GM18507 (cell line): Measurements from ENCODE around the gene IGFN1.

Experiments used
- DNase-seq: peaks from one replicate; pipeline ENCODE4 v3.0.0; 2011; ENCODE audit warnings: low read depth; ENCODE audit not compliant: insufficient read length; ENCODE audit errors: extremely low spot score
- FAIRE-seq: peaks from 2 replicates; lab custom pipeline; 2011; peaks lifted over from hg19 to GRCh38; lab: Jason Lieb, UNC

IGFN1 gene

DNA sequence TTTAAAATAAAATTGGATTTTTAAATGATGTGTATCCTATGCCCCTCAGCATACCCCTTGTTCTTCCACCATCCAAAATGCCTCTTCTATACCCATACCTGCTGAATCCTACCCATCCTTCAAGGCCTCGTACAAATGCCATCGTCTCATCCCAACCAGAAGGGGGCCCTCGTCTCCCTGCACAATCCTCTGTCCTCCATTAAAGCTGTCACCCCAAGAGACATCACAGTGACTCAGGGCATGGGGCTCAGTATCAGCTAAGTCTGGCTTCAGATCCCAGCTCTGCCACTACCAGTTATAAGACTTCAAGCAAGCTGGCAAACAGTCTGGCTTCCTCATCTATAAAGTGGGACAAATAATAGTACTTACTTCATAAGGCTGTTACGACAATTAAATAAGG lies 23.8 kb downstream of the IGFN1 start:
- no peak for DNase-seq

DNA sequence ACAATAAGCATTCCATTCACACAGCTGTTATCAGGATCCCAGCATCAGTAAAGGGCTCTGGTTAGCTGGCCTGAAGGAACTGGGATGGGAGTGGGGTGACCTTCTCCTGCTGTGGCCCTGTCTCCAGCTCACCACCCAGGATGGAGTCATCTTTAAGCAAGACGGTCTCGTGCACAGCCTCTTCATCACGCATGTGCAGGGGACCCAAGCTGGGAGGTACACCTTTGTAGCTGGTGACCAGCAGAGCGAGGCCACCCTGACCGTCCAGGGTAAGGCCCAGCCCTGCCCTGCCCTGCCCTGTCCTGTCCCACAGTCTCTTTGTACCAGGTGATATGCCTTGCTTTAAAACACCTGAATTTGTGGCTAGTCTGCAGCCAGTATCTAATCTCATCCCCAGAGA lies 24.3 kb downstream of the IGFN1 start:
- FAIRE-seq (no peak), DNase-seq (no peak)

More for the DNA sequence above, 23.8 kb downstream of the IGFN1 start:
- no peak for FAIRE-seq

DNA sequence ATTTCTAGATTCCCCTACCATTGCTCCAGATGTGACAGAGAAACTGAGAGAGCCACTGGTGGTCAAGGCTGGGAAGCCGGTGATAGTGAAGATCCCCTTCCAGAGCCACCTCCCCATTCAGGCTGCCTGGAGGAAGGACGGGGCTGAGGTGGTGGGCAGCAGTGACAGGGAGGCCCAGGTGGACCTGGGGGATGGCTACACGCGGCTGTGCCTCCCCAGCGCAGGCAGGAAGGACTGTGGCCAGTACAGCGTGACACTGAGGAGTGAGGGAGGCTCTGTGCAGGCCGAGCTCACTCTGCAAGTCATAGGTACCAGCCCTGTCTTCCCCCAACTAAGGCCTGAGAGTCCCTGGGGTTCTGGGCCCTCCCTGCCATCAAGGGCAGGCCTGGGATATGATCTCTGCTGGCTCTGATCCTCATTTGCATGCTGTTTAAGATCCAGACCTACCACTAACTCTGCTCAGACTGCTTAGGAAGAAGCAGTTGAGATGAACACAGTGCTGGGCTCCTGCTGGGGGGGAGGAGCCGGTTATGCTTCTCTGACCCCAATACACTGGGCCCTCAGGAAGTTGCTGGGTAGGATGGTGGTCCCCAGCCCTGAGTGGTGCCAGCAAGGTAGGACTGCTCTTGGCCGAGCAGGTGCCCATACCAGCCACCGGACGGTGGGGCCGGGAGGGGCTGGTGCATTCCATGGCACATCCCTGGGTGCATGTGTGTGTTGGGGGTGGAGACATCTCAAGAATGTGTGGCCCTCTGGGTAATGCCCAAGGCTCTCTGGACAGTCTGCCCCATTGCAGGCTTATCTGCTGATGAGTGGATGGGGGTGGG lies 25.1 kb downstream of the IGFN1 start:
- DNase-seq (no peak), FAIRE-seq (no peak)

DNA sequence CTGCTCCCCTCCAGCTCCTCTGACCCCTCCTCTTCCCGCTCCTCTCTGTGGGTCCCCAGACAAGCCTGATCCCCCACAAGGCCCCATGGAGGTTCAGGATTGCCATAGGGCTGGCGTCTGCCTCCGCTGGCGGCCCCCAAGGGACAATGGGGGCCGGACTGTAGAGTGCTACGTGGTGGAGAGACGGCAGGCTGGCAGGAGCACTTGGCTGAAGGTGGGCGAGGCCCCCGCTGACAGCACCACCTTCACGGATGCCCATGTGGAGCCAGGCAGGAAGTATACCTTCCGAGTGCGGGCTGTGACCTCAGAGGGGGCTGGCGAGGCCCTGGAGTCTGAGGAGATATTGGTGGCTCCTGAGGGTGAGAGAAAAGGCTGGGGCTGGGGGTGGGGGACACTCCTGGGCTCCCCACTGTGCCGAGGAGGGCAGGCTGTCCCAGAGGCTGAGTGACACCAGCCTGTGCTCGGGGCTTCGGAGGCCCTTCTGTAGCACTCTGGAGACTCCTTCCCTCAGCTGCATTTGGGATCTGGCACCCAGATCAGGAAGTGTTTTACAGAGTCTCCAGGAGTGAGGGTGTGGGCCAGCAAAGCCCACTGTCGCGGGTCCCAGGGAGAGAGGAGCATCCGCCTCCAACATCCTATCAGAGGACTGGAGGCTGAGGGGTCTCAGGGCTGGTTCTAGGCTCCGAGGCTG lies 25.9 kb downstream of the IGFN1 start:
- FAIRE-seq = no peak
- DNase-seq = no peak

DNA sequence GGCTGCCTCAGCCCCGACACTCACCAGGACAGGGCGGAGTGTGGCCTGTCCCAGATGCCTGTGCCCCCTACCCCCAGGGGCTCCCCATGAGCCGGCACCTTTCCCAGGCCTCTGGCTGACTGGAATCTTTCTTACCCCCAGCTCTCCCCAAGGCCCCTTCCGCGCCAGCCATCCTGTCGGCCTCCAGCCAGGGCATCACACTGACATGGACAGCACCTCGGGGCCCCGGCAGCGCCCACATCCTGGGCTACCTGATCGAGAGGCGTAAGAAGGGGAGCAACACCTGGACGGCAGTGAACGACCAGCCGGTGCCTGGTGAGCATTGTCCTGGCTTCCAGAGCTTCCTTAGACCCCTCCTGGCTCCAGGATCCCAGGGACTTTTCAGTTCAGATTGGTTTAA lies 26.5 kb downstream of the IGFN1 start:
- DNase-seq (no peak), FAIRE-seq (no peak)

DNA sequence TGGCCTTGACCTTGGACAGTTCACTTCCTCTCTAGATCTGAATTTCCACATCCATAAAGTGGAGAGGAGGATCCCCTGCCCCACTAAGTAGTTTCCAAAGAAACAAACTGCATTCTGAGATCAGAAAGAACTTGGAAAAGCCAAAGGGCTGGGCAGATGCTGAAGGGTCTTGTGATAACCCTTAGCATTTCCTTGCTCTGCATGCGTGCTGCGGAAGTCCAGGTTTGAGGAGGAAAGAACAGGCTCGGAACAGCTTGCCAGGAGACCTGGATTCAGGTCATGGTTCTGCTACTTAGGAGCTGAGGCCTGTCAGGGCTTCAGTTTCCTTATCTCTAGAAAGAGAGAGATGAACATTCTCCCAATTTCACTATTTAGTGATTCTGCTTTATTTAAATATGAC lies 27.2 kb downstream of the IGFN1 start:
- no peak for FAIRE-seq
- no peak for DNase-seq

DNA sequence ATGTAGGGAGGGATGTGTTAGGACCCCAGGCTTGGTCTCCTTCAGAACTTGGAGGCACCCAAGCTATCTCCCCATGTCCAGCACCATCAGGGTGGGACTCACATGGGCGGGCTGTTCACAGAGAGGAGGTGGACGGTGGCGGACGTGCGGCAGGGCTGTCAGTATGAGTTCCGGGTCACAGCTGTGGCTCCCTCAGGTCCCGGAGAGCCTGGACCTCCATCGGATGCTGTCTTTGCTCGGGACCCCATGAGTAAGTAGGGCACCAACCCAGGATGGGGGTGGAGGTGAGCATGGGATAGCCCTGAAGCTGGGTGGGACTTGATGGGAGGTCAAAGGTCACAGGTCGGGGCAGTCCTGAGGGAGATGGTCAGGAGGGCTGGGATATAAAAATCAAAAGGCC lies 27.8 kb downstream of the IGFN1 start:
- FAIRE-seq = no peak
- DNase-seq = no peak

DNA sequence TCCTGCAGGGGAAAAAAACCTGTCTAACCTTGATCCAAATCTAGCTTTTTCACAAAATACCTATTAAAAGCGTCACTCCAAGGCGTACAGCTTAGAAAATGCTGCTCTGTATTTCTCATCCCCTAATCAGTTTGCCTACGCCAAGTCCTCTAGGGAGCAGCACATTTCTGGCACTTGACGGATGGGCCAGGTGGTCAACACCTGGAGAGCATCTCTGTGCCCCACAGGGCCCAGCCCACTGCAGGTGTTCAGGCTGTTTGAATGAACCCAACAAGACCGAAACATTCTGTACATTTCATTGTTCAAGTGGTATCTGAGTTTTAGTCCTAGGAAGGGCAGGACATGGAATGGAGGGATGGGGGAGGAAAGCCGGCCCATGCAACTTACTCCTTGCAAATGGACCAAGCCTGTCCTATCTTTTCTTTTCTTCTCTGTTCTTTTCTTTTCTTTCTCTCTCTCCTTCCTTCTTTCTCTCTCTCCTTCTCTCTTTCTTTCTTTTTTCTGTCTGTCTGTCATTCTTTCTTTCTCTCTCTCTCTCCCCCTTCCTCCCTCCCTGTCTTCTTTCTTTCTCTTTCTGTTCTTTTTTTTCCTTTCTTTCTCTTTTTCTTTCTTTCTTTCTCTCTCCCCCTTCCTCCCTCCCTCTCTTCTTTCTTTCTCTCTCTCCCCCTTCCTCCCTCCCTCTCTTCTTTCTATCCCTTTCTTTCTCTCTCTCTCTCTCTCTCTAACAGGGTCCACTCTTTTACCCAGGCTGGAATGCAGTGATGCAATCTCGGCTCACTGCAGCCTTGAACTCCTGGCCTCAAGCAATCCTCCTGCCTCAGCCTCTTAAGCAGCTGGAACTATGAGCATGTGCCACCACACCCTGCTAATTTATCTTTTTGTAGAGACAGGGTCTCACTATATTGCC lies 29.1 kb downstream of the IGFN1 start:
- no peak for FAIRE-seq
- DNase-seq = no peak

DNA sequence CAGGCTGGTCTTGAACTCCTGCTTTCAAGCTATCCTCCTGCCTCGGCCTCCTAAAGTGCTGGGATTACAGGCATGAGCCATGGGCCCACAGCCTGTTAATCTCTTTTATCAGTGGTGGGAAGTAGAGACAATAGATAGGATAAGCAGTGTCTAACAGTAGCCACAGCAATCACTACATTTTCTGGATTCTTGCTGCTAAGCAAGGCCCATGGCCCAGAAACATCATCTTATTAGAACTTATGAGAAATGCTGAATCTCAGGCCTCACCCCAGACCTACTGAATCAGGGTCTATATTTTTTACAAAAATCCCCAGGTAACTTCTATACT lies 29.7 kb downstream of the IGFN1 start:
- no peak for DNase-seq
- no peak for FAIRE-seq

DNA sequence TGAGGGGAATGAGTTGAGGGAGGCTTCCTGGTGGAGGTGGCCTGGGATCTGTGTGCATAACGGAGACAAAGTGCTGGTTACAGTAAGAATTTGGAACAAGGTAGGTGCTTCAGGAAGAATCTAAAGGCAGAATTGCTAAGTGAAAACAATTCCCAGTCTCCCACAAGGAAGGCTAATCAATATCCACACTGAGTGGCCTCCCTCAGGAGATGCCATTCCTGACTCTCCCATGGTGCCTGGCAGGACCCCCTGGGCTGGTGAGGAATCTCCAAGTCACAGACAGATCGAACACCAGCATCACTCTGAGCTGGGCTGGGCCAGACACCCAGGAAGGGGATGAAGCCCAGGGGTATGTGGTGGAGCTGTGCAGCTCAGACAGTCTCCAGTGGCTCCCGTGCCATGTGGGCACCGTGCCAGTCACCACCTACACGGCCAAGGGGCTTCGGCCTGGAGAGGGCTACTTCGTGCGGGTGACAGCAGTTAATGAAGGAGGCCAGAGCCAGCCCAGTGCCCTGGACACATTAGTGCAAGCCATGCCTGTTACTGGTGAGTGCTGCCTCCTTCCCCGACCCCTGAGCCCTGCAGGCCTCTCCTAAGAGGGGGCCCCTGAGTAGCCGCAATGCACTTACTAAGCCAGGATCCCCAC lies 30.7 kb downstream of the IGFN1 start:
- no peak for DNase-seq
- no peak for FAIRE-seq

DNA sequence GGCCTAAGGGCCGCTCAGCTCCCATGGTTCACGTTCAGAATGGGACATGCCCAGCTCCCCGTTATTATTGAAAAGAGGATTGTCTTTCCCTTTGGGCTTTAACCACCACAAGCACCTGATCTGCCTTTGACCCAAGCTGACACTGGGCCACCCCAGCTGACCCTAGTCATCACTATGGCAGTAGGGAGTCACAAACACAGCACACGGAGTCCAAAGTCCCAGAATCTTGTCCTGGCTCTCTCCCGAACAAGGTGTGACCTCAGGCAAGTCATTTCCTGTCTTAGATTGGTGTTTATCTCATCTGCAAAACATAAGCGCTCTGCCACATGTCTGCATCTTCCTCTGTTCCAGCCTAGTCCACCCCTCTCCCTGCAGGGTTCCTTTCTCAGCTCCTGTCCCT lies 31.5 kb downstream of the IGFN1 start:
- DNase-seq = no peak
- no peak for FAIRE-seq

DNA sequence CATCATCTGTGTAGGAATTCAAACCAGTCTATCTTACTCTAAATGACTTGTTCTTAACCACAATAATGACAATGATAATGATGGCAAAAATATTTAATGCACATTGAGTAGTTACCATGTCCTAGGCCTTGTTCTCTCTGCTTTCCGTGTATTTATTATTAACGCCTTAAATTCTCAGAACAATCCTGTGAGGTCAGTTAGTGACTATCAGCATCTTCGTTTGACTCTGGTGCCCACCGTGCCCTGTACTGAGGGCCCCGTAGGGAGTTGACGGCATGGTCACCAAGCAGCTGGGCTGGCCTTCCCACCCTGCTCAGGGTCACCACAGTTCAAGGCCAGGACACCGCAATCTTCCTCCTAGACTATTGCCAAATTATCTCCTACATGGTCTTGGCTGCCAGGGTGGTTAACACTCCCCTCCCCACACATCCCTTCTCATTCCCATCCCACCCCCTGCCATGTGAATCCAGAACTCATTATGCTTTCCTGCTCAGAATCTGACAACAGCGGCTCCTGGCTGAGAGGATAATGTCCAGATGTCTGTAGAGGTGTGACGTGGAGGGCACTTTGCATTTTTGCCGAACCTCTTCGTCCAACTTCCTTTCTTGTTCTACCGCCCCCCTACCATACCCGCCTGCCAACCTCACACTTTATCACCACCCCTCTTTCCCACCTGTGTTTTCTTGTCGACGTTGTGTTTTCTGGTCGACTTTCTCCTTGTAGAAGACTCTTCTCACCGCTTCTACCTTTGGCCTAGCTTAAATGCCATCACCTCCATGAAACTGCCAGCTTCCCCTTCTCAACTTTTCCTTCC lies 33.4 kb downstream of the IGFN1 start:
- FAIRE-seq = no peak
- DNase-seq = no peak

DNA sequence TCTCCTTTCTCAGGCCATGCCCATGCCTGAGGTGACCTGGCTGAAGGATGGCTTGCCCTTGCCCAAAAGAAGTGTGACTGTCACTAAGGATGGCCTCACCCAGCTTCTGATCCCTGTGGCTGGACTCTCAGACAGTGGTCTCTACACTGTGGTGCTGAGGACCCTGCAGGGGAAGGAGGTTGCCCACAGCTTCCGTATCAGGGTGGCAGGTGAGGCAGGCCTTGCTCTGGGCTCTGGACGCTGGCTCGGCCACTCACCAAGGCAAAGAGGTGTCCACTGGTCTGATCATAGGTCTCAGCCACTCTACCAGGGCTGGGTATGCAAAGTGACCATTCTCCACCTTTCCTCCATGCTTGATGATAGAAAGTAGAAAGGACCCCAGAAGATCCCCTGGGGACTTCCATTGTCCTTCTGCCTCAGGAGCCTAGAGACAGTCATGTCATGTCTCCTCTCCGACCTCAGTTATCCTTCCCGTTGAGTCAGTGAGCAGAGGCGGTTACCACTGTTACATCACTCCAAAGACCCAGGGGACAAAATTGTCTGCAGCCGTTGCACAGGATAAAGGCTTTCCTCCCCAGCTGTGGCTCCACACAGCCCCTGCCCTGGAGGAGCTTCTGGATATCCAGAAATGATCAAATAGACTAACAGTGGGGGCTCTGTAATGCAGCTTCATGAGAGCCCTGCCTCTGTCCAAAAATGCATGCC lies 34.2 kb downstream of the IGFN1 start:
- FAIRE-seq = no peak
- no peak for DNase-seq

DNA sequence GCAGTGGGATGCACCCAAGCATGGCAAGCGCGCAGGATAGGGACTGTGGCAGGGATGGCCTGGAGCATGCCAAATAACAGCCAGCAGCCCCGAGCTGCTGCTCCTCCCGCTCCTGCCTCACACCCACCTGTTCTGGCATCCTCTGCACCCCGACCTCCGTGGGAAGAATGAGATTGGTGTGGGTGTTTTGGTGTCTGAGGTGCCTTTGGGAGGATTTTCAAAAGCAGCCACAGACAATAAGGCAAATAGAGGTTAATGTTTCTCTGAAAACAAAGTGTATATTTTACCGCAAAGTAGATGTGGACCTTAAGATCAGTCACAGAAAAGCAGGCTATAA lies 35.5 kb downstream of the IGFN1 start:
- DNase-seq (no peak), FAIRE-seq (no peak)

DNA sequence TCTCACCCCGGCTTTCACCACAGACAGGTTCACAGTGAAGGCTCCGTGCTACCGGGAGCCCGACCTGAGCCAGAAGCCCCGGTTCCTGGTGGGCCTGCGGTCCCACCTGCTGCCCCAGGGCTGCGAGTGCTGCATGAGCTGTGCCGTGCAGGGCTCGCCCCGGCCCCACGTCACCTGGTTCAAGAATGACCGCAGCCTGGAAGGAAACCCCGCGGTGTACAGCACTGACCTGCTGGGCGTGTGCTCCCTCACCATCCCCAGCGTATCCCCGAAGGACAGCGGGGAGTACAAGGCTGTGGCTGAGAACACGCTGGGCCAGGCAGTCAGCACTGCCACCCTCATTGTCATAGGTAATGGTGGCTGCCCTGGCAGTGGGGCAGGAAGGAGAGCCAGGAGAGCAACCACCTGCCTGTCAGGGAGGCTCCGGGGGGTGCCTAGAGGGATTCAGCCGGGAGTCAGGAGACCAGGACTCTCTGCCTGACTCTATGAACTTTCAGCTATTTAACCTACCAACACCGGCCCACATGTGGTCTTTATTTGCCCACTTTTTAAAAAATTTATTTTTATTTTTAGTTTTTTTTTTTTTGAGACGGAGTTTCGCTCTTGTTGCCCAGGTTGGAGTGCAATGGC lies 36.4 kb downstream of the IGFN1 start:
- FAIRE-seq = no peak
- no peak for DNase-seq

DNA sequence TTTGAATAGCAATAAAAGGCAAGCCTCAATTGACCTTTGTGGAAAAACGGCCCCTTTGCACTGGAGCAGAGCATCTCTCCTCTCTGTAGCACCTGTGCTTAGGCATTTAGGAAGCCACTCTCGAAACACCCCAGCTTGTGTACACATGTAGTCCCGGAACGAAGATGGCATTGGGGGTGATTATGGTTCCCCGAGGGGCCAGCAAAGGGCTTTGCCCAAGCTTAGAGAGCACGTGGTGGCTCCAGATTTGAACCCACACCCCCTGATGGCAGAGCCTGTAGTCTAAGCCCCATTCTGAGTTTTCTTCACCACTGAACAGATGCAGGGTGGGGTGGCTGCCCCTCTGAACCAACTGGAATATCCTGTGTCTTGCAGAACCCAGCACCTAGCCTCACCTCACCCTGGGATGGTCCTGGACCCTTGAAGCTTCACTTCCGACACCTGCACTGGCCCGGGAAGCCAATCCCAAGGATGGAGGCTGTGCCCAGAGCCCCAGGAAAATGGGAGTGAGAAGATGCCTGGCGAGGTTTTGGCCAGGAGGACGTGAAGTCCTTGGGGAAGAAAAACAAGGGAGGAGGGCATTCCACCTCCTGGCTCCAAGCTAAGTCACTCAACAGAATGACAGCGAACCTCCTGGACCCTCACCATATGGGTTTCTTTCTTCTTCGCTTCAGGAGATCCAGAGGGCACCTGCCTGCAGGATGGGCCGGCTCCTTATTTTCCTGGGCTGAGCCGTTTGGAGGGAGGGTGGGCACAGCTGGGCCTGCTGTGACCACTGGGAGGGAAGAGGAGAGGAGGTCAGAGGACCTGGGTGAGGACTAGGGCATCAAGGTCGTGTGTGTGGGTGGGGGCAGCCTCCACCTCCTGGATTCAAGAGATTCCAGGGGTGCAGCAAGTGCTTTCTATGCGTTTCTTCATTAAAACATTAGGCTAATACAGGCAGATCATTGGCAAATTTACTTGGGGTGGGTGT lies 37.7 kb downstream of the IGFN1 start:
- no peak for DNase-seq

DNA sequence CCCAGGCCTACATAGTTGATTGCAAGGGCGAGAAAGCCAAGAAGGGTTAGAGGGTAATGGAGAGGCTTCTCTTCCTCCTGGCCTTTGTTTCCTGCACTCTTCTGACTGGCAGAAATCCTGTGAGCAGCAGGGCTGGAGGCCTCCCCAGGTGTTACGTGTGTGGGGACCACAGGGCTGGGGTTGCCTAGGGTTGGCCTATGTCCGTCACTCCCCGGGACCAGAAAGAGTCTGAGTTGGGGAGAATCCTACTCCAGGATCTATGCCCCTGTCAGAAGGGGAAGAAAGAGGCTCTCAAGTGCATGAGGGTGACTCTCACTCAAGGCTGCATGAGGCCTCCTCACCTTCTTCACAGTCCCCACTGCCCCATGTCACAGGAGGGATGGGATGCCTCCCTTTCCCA lies 38.5 kb downstream of the IGFN1 start:
- DNase-seq (no peak), FAIRE-seq (no peak)

More for the DNA sequence above, 37.7 kb downstream of the IGFN1 start:
- no peak for FAIRE-seq
